ENCODE data around the gene ACAP3.

Gene ACAP3

GRCh38 chr1:1296070-1297061 lies 11.4 kb downstream of the ACAP3 start:
- Histone ChIP-seq H3K27me3 (no peaks in the 10 kb centered on the region), H3K4me3 (ENCODE audit: low read depth, low read length) (no peak overlapping the region), H3K36me3 (peaks cover 63% of the 10 kb centered on the region), H3K4me1 (peaks cover 17% of the 10 kb centered on the region), H3K9me3 (no peaks in the 10 kb centered on the region)
- no peak for DNase-seq
- TF ChIP-seq CTCF (IDR thresholded peaks at IDR 0.05; ENCODE audit: low read depth, low read length) = no peak

- H3K36me3 ChIP-seq = peaks cover 57% of the 10 kb centered on the region
- H3K4me3 ChIP-seq (ENCODE audit: low read depth, low read length) = no peak overlapping the region
- H3K4me1 ChIP-seq = peaks cover 28% of the 10 kb centered on the region
- TF ChIP-seq CTCF (IDR thresholded peaks at IDR 0.05; ENCODE audit: low read depth, low read length) = no peak
- no peaks in the 10 kb centered on the region for H3K9me3 ChIP-seq
- no peak for DNase-seq
- peaks cover 3% of the 10 kb centered on the region; the same call in 1 of the 2 replicates for H3K27me3 ChIP-seq
Observed at GRCh38 chr1:1295154-1295923, 12.4 kb downstream of the ACAP3 start.

- H3K9me3 ChIP-seq = no peaks in the 10 kb centered on the region
- H3K4me3 ChIP-seq (ENCODE audit: low read depth, low read length) = no peak overlapping the region
- peaks cover 50% of the 10 kb centered on the region for H3K36me3 ChIP-seq
- peaks cover 5% of the 10 kb centered on the region; the same call in 1 of the 2 replicates for H3K27me3 ChIP-seq
- no peak for TF ChIP-seq CTCF (IDR thresholded peaks at IDR 0.05; ENCODE audit: low read depth, low read length)
- no peak for DNase-seq
- peaks cover 26% of the 10 kb centered on the region for H3K4me1 ChIP-seq
Observed at GRCh38 chr1:1294250-1294890, 13.4 kb downstream of the ACAP3 start.

GRCh38 chr1:1293263-1294249 lies 14.2 kb downstream of the ACAP3 start:
- Histone ChIP-seq H3K9me3 (no peaks in the 10 kb centered on the region), H3K27me3 (peaks cover 5% of the 10 kb centered on the region; the same call in 1 of the 2 replicates), H3K4me3 (ENCODE audit: low read depth, low read length) (no peak overlapping the region), H3K4me1 (peaks cover 20% of the 10 kb centered on the region), H3K36me3 (peaks cover 43% of the 10 kb centered on the region)
- peak; percentile 57 for DNase-seq
- no peak for TF ChIP-seq CTCF (IDR thresholded peaks at IDR 0.05; ENCODE audit: low read depth, low read length)

- H3K4me3 ChIP-seq (ENCODE audit: low read depth, low read length) = no peak overlapping the region
- DNase-seq = no peak
- no peaks in the 10 kb centered on the region for H3K9me3 ChIP-seq
- peaks cover 39% of the 10 kb centered on the region for H3K36me3 ChIP-seq
- no peak for TF ChIP-seq CTCF (IDR thresholded peaks at IDR 0.05; ENCODE audit: low read depth, low read length)
- H3K27me3 ChIP-seq = peaks cover 5% of the 10 kb centered on the region
- H3K4me1 ChIP-seq = peaks cover 19% of the 10 kb centered on the region
Observed at GRCh38 chr1:1292851-1293250, 14.9 kb downstream of the ACAP3 start.
